Measurements from ENCODE around the gene ALPI.

GRCh38 chr2:232455426-232456255, at the start of gene ALPI:
- no peak for TF ChIP-seq POLR2A (IDR thresholded peaks at IDR 0.05; ENCODE audit: low read depth, low read length)
- TF ChIP-seq TAF1 (IDR thresholded peaks at IDR 0.05; ENCODE audit: borderline replicate concordance, low read depth, low read length), result no peak
